Stimulated activated CD8-positive, alpha-beta memory T cell treated with anti-CD3 and anti-CD28 coated beads, Interleukin-12 subunit alpha, Interleukin-12 subunit beta, amount 100 ng/mL, for 4 hours (primary cell): ENCODE results near the gene PODNL1.
"Not testable (repeated sequence)": the region's sequence is repeated elsewhere in the genome, so short reads cannot be mapped to it uniquely, and the experiment has no call there.

Source experiments
- DNase-seq: peaks from one replicate; pipeline ENCODE4 v3.0.0-alpha.2; 2020; ENCODE audit warnings: low read depth

Gene PODNL1

GRCh38 chr19:13926010-13926409 lies 12.2 kb downstream of the PODNL1 start:
- no peak for DNase-seq

- no peak for DNase-seq
Observed at GRCh38 chr19:13923194-13923987, 14.8 kb downstream of the PODNL1 start.

GRCh38 chr19:13922118-13922517 lies 16.1 kb downstream of the PODNL1 start:
- not testable (repeated sequence) for DNase-seq

- DNase-seq: no peak
Observed at GRCh38 chr19:13920940-13921747, 17.1 kb downstream of the PODNL1 start.

- no peak for DNase-seq
Observed at GRCh38 chr19:13920524-13920923, 17.7 kb downstream of the PODNL1 start.

- DNase-seq: no peak
Observed at GRCh38 chr19:13918726-13919411, 19.3 kb downstream of the PODNL1 start.

GRCh38 chr19:13917888-13918406 lies 20.3 kb downstream of the PODNL1 start:
- DNase-seq: no peak

- DNase-seq: no peak
Observed at GRCh38 chr19:13914777-13915176, 23.4 kb downstream of the PODNL1 start.

- DNase-seq: no peak
Observed at GRCh38 chr19:13913352-13913751, 24.9 kb downstream of the PODNL1 start.

GRCh38 chr19:13909430-13909829 lies 28.8 kb downstream of the PODNL1 start:
- DNase-seq: no peak

- no peak for DNase-seq
Observed at GRCh38 chr19:13908674-13909073, 29.5 kb downstream of the PODNL1 start.

GRCh38 chr19:13906910-13907309 lies 31.3 kb downstream of the PODNL1 start:
- no peak for DNase-seq

- DNase-seq: no peak
Observed at GRCh38 chr19:13906521-13906904, 31.7 kb downstream of the PODNL1 start.

GRCh38 chr19:13905634-13906520 lies 32.3 kb downstream of the PODNL1 start, which contains the start of the genes BRME1 and CC2D1A:
TSS of gene BRME1 (minus strand) at chr19:13906117. CDS start at chr19:13904892, 1,225 bp downstream.
TSS of gene CC2D1A (plus strand) at chr19:13906201. CDS start at chr19:13906442, 241 bp downstream.
- peak; percentile 91 for DNase-seq

GRCh38 chr19:13902993-13903555 lies 35.1 kb downstream of the PODNL1 start:
- DNase-seq: no peak

- no peak for DNase-seq
Observed at GRCh38 chr19:13899912-13900584, 38.2 kb downstream of the PODNL1 start.

- DNase-seq: no peak
Observed at GRCh38 chr19:13899393-13899792, 38.8 kb downstream of the PODNL1 start.

GRCh38 chr19:13896227-13896626 lies 42.0 kb downstream of the PODNL1 start:
- no peak for DNase-seq

GRCh38 chr19:13894552-13894951 lies 43.7 kb downstream of the PODNL1 start:
- DNase-seq: no peak

GRCh38 chr19:13892870-13893269 lies 45.3 kb downstream of the PODNL1 start:
- DNase-seq: no peak
